ENCODE data around the gene ZNF493.

ZNF493 gene

GRCh38 chr19:21423057-21424041 is 26.4 kb downstream of the ZNF493 start:
- no peak overlapping the region for H3K4me3 ChIP-seq (ENCODE audit: low read length)
- no peak overlapping the region for H3K9ac ChIP-seq (ENCODE audit: low read length)
- no peak overlapping the region for H3K27ac ChIP-seq (ENCODE audit: low read length)
- peaks cover 64% of the 10 kb centered on the region for H3K9me3 ChIP-seq (ENCODE audit: control insufficient read depth, low read depth, low read length)
- H3K4me1 ChIP-seq (ENCODE audit: control insufficient read depth, low read depth, low read length) = no peaks in the 10 kb centered on the region
- H3K27me3 ChIP-seq (ENCODE audit: control insufficient read depth, insufficient read depth, low read length) = no peaks in the 10 kb centered on the region
- H3K36me3 ChIP-seq (ENCODE audit: control insufficient read depth, low read depth, low read length) = peaks cover 5% of the 10 kb centered on the region

GRCh38 chr19:21430675-21431074 is 33.7 kb downstream of the ZNF493 start:
- Histone ChIP-seq H3K27ac (ENCODE audit: low read length) (no peak overlapping the region), H3K4me3 (ENCODE audit: low read length) (no peak overlapping the region), H3K36me3 (ENCODE audit: control insufficient read depth, low read depth, low read length) (no peaks in the 10 kb centered on the region), H3K9ac (ENCODE audit: low read length) (no peak overlapping the region), H3K9me3 (ENCODE audit: control insufficient read depth, low read depth, low read length) (peaks cover 40% of the 10 kb centered on the region), H3K27me3 (ENCODE audit: control insufficient read depth, insufficient read depth, low read length) (no peaks in the 10 kb centered on the region), H3K4me1 (ENCODE audit: control insufficient read depth, low read depth, low read length) (no peaks in the 10 kb centered on the region)

DNA sequence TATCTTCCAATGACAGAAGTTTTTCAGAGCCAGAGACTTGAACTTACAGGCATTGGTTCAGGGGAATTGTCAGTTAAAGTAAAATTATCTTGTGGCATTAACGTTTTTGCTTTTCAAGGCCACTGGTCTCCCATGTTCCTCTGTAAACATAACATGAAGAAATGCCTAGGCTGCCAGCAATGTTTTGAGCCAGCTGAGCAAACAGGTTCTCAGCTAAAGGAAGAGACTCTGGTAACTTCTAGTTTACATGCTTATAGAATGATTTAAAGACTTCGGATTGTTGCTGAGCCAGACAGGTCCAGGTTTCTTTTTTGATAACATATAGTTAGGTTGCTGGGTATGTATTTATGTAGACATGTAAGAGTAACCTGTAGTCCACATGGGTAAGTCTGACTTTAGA is 35.7 kb downstream of the ZNF493 start:
- Histone ChIP-seq H3K4me3 (ENCODE audit: low read length) (no peak overlapping the region), H3K36me3 (ENCODE audit: control insufficient read depth, low read depth, low read length) (no peaks in the 10 kb centered on the region), H3K9me3 (ENCODE audit: control insufficient read depth, low read depth, low read length) (peaks cover 52% of the 10 kb centered on the region), H3K27me3 (ENCODE audit: control insufficient read depth, insufficient read depth, low read length) (no peaks in the 10 kb centered on the region), H3K27ac (ENCODE audit: low read length) (no peak overlapping the region), H3K4me1 (ENCODE audit: control insufficient read depth, low read depth, low read length) (no peaks in the 10 kb centered on the region), H3K9ac (ENCODE audit: low read length) (no peak overlapping the region)

DNA sequence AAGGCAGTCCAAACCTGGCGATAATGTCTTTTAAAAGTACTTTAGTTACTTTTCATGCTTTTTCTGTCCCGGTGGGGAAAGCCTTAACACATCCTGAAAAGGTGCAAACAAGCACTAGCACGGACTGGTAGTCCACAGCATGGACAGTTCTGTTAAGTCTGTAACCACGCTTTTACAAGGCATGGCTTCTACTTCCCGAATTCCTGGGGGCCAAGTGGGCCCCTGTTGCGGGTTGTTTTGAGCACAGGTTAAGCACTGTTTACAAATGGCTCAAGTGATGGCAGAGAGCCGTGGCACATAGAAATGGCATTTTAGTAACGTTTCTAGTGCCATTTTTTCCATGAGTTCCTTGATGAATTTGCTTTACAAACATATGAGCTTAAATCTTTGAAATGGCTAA is 37.6 kb downstream of the ZNF493 start:
- no peak overlapping the region for H3K4me3 ChIP-seq (ENCODE audit: low read length)
- H3K9ac ChIP-seq (ENCODE audit: low read length) = no peak overlapping the region
- no peaks in the 10 kb centered on the region for H3K36me3 ChIP-seq (ENCODE audit: control insufficient read depth, low read depth, low read length)
- H3K27me3 ChIP-seq (ENCODE audit: control insufficient read depth, insufficient read depth, low read length) = no peaks in the 10 kb centered on the region
- H3K9me3 ChIP-seq (ENCODE audit: control insufficient read depth, low read depth, low read length) = peaks cover 62% of the 10 kb centered on the region
- no peak overlapping the region for H3K27ac ChIP-seq (ENCODE audit: low read length)
- no peaks in the 10 kb centered on the region for H3K4me1 ChIP-seq (ENCODE audit: control insufficient read depth, low read depth, low read length)

DNA sequence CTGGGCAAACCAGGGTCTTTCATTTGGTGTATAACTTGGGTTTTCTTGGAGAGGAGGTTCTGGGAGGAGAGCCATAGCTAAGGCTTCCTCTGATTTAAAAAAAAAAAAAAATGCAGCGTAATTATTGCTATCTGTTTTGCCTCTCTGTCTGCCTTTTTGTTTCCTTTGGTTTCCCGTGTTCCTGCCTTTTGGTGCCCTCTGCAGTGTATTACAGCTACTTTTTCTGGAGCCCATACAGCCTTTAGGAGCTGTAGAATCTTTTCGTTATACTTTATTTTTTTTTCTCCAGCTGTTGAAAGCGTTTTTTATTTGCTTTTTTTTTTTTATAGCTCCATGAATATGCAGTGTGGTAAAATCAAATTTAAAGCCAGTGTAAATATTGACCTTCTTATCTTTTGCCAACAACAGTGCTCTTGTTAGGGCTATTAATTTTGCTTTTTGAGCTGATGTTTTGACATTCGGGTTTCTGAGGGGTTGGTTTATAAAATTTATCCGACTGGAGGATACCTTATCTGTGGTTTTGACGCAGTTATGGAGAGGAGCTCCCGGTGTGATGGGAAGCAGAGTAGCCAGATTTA is 38.1 kb downstream of the ZNF493 start:
- no peaks in the 10 kb centered on the region for H3K4me1 ChIP-seq (ENCODE audit: control insufficient read depth, low read depth, low read length)
- no peaks in the 10 kb centered on the region for H3K36me3 ChIP-seq (ENCODE audit: control insufficient read depth, low read depth, low read length)
- peaks cover 58% of the 10 kb centered on the region for H3K9me3 ChIP-seq (ENCODE audit: control insufficient read depth, low read depth, low read length)
- H3K27me3 ChIP-seq (ENCODE audit: control insufficient read depth, insufficient read depth, low read length) = no peaks in the 10 kb centered on the region
- H3K27ac ChIP-seq (ENCODE audit: low read length) = no peak overlapping the region
- no peak overlapping the region for H3K9ac ChIP-seq (ENCODE audit: low read length)
- H3K4me3 ChIP-seq (ENCODE audit: low read length) = no peak overlapping the region

GRCh38 chr19:21439201-21439751 is 42.3 kb downstream of the ZNF493 start:
- Histone ChIP-seq H3K27ac (ENCODE audit: low read length) (no peak overlapping the region), H3K4me1 (ENCODE audit: control insufficient read depth, low read depth, low read length) (no peaks in the 10 kb centered on the region), H3K27me3 (ENCODE audit: control insufficient read depth, insufficient read depth, low read length) (no peaks in the 10 kb centered on the region), H3K4me3 (ENCODE audit: low read length) (no peak overlapping the region), H3K36me3 (ENCODE audit: control insufficient read depth, low read depth, low read length) (no peaks in the 10 kb centered on the region), H3K9ac (ENCODE audit: low read length) (no peak overlapping the region), H3K9me3 (ENCODE audit: control insufficient read depth, low read depth, low read length) (peaks cover 56% of the 10 kb centered on the region)

GRCh38 chr19:21440321-21440720 is 43.4 kb downstream of the ZNF493 start:
- no peak overlapping the region for H3K4me3 ChIP-seq (ENCODE audit: low read length)
- H3K36me3 ChIP-seq (ENCODE audit: control insufficient read depth, low read depth, low read length) = no peaks in the 10 kb centered on the region
- peaks cover 53% of the 10 kb centered on the region for H3K9me3 ChIP-seq (ENCODE audit: control insufficient read depth, low read depth, low read length)
- H3K9ac ChIP-seq (ENCODE audit: low read length) = no peak overlapping the region
- H3K27ac ChIP-seq (ENCODE audit: low read length) = no peak overlapping the region
- no peaks in the 10 kb centered on the region for H3K4me1 ChIP-seq (ENCODE audit: control insufficient read depth, low read depth, low read length)
- no peaks in the 10 kb centered on the region for H3K27me3 ChIP-seq (ENCODE audit: control insufficient read depth, insufficient read depth, low read length)

- H3K9ac ChIP-seq (ENCODE audit: low read length) = no peak overlapping the region
- H3K36me3 ChIP-seq (ENCODE audit: control insufficient read depth, low read depth, low read length) = no peaks in the 10 kb centered on the region
- H3K4me1 ChIP-seq (ENCODE audit: control insufficient read depth, low read depth, low read length) = no peaks in the 10 kb centered on the region
- H3K4me3 ChIP-seq (ENCODE audit: low read length) = no peak overlapping the region
- H3K27ac ChIP-seq (ENCODE audit: low read length) = no peak overlapping the region
- H3K27me3 ChIP-seq (ENCODE audit: control insufficient read depth, insufficient read depth, low read length) = no peaks in the 10 kb centered on the region
- H3K9me3 ChIP-seq (ENCODE audit: control insufficient read depth, low read depth, low read length) = peaks cover 32% of the 10 kb centered on the region
Measured at GRCh38 chr19:21451187-21451586, 54.3 kb downstream of the ZNF493 start.

GRCh38 chr19:21454901-21455300 is 58.0 kb downstream of the ZNF493 start:
- H3K4me3 ChIP-seq (ENCODE audit: low read length) = no peak overlapping the region
- H3K36me3 ChIP-seq (ENCODE audit: control insufficient read depth, low read depth, low read length) = no peaks in the 10 kb centered on the region
- no peaks in the 10 kb centered on the region for H3K27me3 ChIP-seq (ENCODE audit: control insufficient read depth, insufficient read depth, low read length)
- H3K4me1 ChIP-seq (ENCODE audit: control insufficient read depth, low read depth, low read length) = no peaks in the 10 kb centered on the region
- H3K9me3 ChIP-seq (ENCODE audit: control insufficient read depth, low read depth, low read length) = peaks cover 28% of the 10 kb centered on the region
- no peak overlapping the region for H3K9ac ChIP-seq (ENCODE audit: low read length)
- no peak overlapping the region for H3K27ac ChIP-seq (ENCODE audit: low read length)

GRCh38 chr19:21460686-21461085 is 63.8 kb downstream of the ZNF493 start:
- no peak overlapping the region for H3K4me3 ChIP-seq (ENCODE audit: low read length)
- no peaks in the 10 kb centered on the region for H3K4me1 ChIP-seq (ENCODE audit: control insufficient read depth, low read depth, low read length)
- no peaks in the 10 kb centered on the region for H3K36me3 ChIP-seq (ENCODE audit: control insufficient read depth, low read depth, low read length)
- H3K27ac ChIP-seq (ENCODE audit: low read length) = no peak overlapping the region
- H3K9ac ChIP-seq (ENCODE audit: low read length) = no peak overlapping the region
- no peaks in the 10 kb centered on the region for H3K27me3 ChIP-seq (ENCODE audit: control insufficient read depth, insufficient read depth, low read length)
- peaks cover 10% of the 10 kb centered on the region for H3K9me3 ChIP-seq (ENCODE audit: control insufficient read depth, low read depth, low read length)

DNA sequence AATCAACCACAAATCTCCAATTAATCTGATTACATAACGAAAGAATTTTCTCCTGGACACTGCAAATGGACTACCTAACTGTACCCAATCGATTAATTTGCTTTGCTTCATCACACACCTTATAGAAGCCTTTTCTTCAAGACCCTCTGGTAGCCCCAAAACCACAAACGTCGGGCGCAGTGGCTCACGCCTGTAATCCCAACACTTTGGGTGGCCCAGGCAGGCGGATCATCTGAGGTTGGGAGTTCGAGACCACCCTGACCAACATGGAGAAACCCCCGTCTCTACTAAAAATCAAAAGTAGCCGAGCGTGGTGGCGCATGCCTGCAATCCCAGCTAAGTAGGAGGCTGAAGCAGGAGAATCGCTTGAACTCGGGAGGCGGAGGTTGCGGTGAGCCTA is 65.6 kb downstream of the ZNF493 start:
- Histone ChIP-seq H3K4me3 (ENCODE audit: low read length) (no peak overlapping the region), H3K4me1 (ENCODE audit: control insufficient read depth, low read depth, low read length) (no peaks in the 10 kb centered on the region), H3K9ac (ENCODE audit: low read length) (no peak overlapping the region), H3K36me3 (ENCODE audit: control insufficient read depth, low read depth, low read length) (no peaks in the 10 kb centered on the region), H3K27ac (ENCODE audit: low read length) (no peak overlapping the region), H3K9me3 (ENCODE audit: control insufficient read depth, low read depth, low read length) (peaks cover 4% of the 10 kb centered on the region), H3K27me3 (ENCODE audit: control insufficient read depth, insufficient read depth, low read length) (no peaks in the 10 kb centered on the region)
